Osteocyte (in vitro differentiated cells): ENCODE results near the gene TRIM2. TPM values are rescaled to one million over a fixed set of nuclear protein-coding genes. Genes with fewer than 3 reads are reported as not detected.

Experiments
- DNase-seq: peaks from one replicate; pipeline ENCODE4 v3.0.0; 2021; ENCODE audit warnings: mixed read lengths; ENCODE audit not compliant: unreplicated experiment; ENCODE audit errors: extremely low spot score
- H3K27ac Mint-ChIP-seq: one replicate; pipeline ENCODE4 v1.8.0; 2021; ENCODE audit warnings: mild to moderate bottlenecking, mixed read lengths; ENCODE audit not compliant: unreplicated experiment
- H3K27me3 Mint-ChIP-seq: one replicate; pipeline ENCODE4 v1.8.0; 2021; ENCODE audit warnings: mixed read lengths; ENCODE audit not compliant: unreplicated experiment
- H3K36me3 Mint-ChIP-seq: one replicate; pipeline ENCODE4 v1.8.0; 2021; ENCODE audit warnings: mixed read lengths; ENCODE audit not compliant: unreplicated experiment
- H3K4me1 Mint-ChIP-seq: one replicate; pipeline ENCODE4 v1.8.0; 2021; ENCODE audit warnings: mixed read lengths; ENCODE audit not compliant: unreplicated experiment
- H3K4me3 Mint-ChIP-seq: one replicate; pipeline ENCODE4 v1.8.0; 2021; ENCODE audit warnings: mild to moderate bottlenecking, moderate library complexity, mixed read lengths; ENCODE audit not compliant: unreplicated experiment
- H3K9me3 Mint-ChIP-seq: one replicate; pipeline ENCODE4 v1.8.0; 2021; ENCODE audit warnings: mixed read lengths; ENCODE audit not compliant: unreplicated experiment
- CTCF ChIP-seq: fragments of 200-600 bp; sonication (generic); IDR thresholded peaks from 2 replicates; pipeline ENCODE4 v1.5.0; 2021; ENCODE audit warnings: antibody characterized with exemption, mild to moderate bottlenecking, moderate library complexity
- total RNA-seq: library from RNA; stranded (reverse); gene quantifications from 2 replicates; pipeline ENCODE4 v1.2.1, GENCODE V29; 2021

The TRIM2 gene
- total RNA-seq, 1 donor from 2014 or later = 34.0 TPM

GRCh38 chr4:153274967-153275366 lies 70.7 kb downstream of the TRIM2 start:
- H3K27ac Mint-ChIP-seq = no peak overlapping the region
- no peaks in the 10 kb centered on the region for H3K27me3 Mint-ChIP-seq
- DNase-seq = no peak
- no peak for TF ChIP-seq CTCF
- no peak overlapping the region for H3K4me3 Mint-ChIP-seq
- no peaks in the 10 kb centered on the region for H3K9me3 Mint-ChIP-seq
- H3K4me1 Mint-ChIP-seq = no peaks in the 10 kb centered on the region
- H3K36me3 Mint-ChIP-seq = peaks cover 22% of the 10 kb centered on the region

- Mint-ChIP-seq H3K27me3 (no peaks in the 10 kb centered on the region), H3K4me1 (no peaks in the 10 kb centered on the region), H3K36me3 (peaks cover 22% of the 10 kb centered on the region), H3K9me3 (no peaks in the 10 kb centered on the region), H3K27ac (no peak overlapping the region), H3K4me3 (no peak overlapping the region)
- no peak for TF ChIP-seq CTCF
- DNase-seq = no peak
Measured at GRCh38 chr4:153275380-153276276, 71.4 kb downstream of the TRIM2 start.

- peaks cover 27% of the 10 kb centered on the region for H3K36me3 Mint-ChIP-seq
- no peak overlapping the region for H3K4me3 Mint-ChIP-seq
- H3K9me3 Mint-ChIP-seq = no peaks in the 10 kb centered on the region
- no peaks in the 10 kb centered on the region for H3K4me1 Mint-ChIP-seq
- H3K27me3 Mint-ChIP-seq = no peaks in the 10 kb centered on the region
- DNase-seq = no peak
- no peak for TF ChIP-seq CTCF
- H3K27ac Mint-ChIP-seq = no peak overlapping the region
Measured at GRCh38 chr4:153276971-153277370, 72.7 kb downstream of the TRIM2 start.

- Mint-ChIP-seq H3K27me3 (no peaks in the 10 kb centered on the region), H3K4me3 (no peak overlapping the region), H3K27ac (no peak overlapping the region), H3K9me3 (peaks cover 3% of the 10 kb centered on the region), H3K36me3 (peaks cover 20% of the 10 kb centered on the region), H3K4me1 (no peaks in the 10 kb centered on the region)
- no peak for TF ChIP-seq CTCF
- DNase-seq = no peak
Measured at GRCh38 chr4:153281476-153281875, 77.2 kb downstream of the TRIM2 start.

GRCh38 chr4:153282023-153282422 lies 77.8 kb downstream of the TRIM2 start:
- Mint-ChIP-seq H3K36me3 (peaks cover 19% of the 10 kb centered on the region), H3K4me1 (no peaks in the 10 kb centered on the region), H3K27me3 (no peaks in the 10 kb centered on the region), H3K4me3 (no peak overlapping the region), H3K27ac (no peak overlapping the region), H3K9me3 (peaks cover 3% of the 10 kb centered on the region)
- no peak for DNase-seq
- TF ChIP-seq CTCF = no peak
